ENCODE measurements around the gene DHRS1.

DHRS1 gene

DNA sequence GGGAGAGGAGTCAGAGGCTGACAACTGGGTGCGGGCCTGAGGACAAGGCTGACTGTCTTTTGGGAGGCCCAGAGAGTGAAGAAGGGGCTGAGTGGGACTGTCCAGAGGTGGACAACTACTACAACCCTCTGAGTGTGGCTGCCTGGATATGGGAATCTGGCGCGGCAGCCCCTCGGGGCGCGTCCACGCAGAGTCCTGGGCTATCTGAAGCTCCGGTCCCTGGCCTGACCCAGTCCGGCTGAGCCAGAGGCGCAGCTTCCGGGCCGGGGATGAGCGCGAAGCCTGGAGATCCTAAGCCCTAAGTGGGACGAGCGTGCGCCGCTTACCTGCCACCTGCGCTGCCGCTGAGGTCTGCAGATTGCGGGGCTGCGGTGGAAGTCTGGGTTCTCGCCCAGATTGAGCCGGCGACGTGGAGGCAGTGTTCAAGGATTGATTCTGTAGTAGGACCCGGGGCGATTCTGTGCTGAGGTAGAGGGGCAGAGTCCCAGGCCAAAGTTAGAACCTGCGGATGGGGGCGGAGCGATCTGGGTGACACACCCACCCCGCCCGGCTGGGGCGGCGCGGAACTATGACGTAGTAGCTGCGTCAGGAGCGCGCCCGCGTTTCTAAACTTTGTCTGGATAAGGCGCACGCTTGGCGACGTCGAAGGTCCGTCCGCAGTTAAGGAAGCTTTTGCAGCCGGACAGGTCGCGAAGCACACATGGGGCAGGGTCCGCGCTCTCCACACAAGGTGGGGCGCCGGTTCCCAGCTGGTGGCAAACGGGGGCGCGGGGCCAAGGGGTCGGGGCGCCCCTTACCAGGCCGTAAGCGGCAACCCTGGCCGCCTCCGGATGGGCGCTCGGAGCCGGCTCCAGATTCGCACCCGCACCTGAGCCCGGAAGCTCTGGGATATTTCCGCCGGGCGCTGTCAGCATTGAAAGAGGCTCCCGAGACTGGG, at the start of gene DHRS1, which contains the start of gene NOP9:
TSS of gene DHRS1 (minus strand) at position 526 of the 937 bp plus-strand sequence. CDS start 674 bp downstream, outside the sequence.
TSS of gene NOP9 (plus strand) at position 596 of the 937 bp plus-strand sequence. CDS start at position 701, 105 bp downstream.
- peak; percentile 91 for DNase-seq (ENCODE audit: low spot score)

- DNase-seq (ENCODE audit: low spot score): no peak
Observed at GRCh38 chr14:24348186-24348585, 48.6 kb upstream of the DHRS1 start.

DNA sequence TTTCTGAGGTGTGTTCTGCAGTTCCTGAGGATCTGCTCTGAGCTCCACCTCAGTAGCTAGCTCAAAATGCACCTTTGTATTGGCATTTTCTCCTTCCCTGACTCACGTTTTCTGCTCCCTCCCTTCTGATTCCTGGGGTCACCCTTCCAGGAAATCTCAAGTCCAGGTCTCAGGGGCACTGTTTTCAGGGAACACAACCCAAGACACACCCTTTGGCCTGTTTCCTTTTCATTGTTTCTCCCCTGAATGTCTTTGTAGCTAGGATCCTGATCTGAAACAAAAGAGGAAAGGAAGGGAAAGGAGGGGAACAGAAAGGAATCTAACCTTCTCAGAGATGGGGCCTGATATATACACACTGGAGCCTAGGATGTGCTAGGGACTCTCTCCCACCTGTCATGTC, 47.6 kb upstream of the DHRS1 start:
- DNase-seq (ENCODE audit: low spot score): no peak

- no peak for DNase-seq (ENCODE audit: low spot score)
Observed at GRCh38 chr14:24343795-24344660, 44.4 kb upstream of the DHRS1 start.

GRCh38 chr14:24342889-24343288, 43.3 kb upstream of the DHRS1 start:
- no peak for DNase-seq (ENCODE audit: low spot score)

- DNase-seq (ENCODE audit: low spot score): no peak
Observed at GRCh38 chr14:24340606-24341005, 41.0 kb upstream of the DHRS1 start.

GRCh38 chr14:24339284-24340151, 39.9 kb upstream of the DHRS1 start, which contains the start of gene RIPK3:
Gene RIPK3 (minus strand): TSS chr14:24339991. CDS start chr14:24339826, 165 bp downstream.
- DNase-seq (ENCODE audit: low spot score): peak; percentile 36

DNA sequence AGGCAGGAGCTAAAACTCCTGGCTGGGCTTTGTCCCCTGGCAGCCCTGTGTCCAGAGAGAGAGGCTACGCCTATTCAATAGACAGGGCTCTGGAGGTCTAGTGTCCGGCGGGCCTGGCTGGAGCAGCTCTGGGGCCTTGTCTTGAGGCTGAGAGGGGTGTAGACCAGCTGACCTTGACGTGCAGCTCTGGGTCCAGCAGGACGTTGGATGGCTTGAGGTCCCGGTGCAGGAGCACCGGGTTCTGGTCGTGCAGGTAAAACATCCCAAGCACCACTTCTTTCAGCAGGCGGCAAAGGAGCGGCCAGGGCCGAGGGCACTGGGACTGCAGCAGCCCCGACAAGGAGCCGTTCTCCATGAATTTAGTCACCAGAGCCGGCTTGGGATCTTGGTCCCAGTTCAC, 39.3 kb upstream of the DHRS1 start:
- DNase-seq (ENCODE audit: low spot score): no peak

GRCh38 chr14:24337824-24338175, 38.2 kb upstream of the DHRS1 start:
- DNase-seq (ENCODE audit: low spot score): no peak

- no peak for DNase-seq (ENCODE audit: low spot score)
Observed at GRCh38 chr14:24337144-24337823, 37.7 kb upstream of the DHRS1 start.

GRCh38 chr14:24335461-24336171, 36.0 kb upstream of the DHRS1 start:
- DNase-seq (ENCODE audit: low spot score): no peak

GRCh38 chr14:24334431-24335291, 35.1 kb upstream of the DHRS1 start, which contains the start of gene ADCY4:
Gene ADCY4 (minus strand): TSS chr14:24335071. CDS start chr14:24334652, 419 bp downstream.
- DNase-seq (ENCODE audit: low spot score): no peak

- DNase-seq (ENCODE audit: low spot score): peak; percentile 77
Observed at GRCh38 chr14:24332268-24332993, 32.9 kb upstream of the DHRS1 start.

- DNase-seq (ENCODE audit: low spot score): no peak
Observed at GRCh38 chr14:24331731-24332267, 32.2 kb upstream of the DHRS1 start.

GRCh38 chr14:24330973-24331674, 31.5 kb upstream of the DHRS1 start:
- DNase-seq (ENCODE audit: low spot score): no peak

- no peak for DNase-seq (ENCODE audit: low spot score)
Observed at GRCh38 chr14:24329736-24330135, 30.2 kb upstream of the DHRS1 start.

- no peak for DNase-seq (ENCODE audit: low spot score)
Observed at GRCh38 chr14:24329073-24329663, 29.6 kb upstream of the DHRS1 start.
